Measurements from ENCODE around the gene S100A13. TPM values are rescaled to one million over a fixed set of nuclear protein-coding genes. Genes with fewer than 3 reads are reported as not detected.

The S100A13 gene
- total RNA-seq, 1 experiment from 2014 or later, result 11.0 TPM

GRCh38 chr1:153606194-153606593 is 21.1 kb downstream of the S100A13 start:
- DNase-seq (ENCODE audit: low spot score), result no peak
- Histone ChIP-seq H3K36me3 (ENCODE audit: insufficient read depth, low read length, poor library complexity, severe bottlenecking) (no peaks in the 10 kb centered on the region), H3K9me3 (ENCODE audit: low read depth, low read length, poor library complexity, severe bottlenecking) (no peaks in the 10 kb centered on the region), H3K4me1 (ENCODE audit: insufficient read depth, low read length, poor library complexity, severe bottlenecking) (no peaks in the 10 kb centered on the region), H3K27ac (ENCODE audit: low read depth, low read length, poor library complexity, severe bottlenecking) (no peak overlapping the region), H3K4me3 (ENCODE audit: low read depth, low read length, poor library complexity, severe bottlenecking) (no peak overlapping the region), H3K27me3 (replicated peaks; ENCODE audit: insufficient read depth, low read depth, low read length, poor library complexity) (no peaks in the 10 kb centered on the region)
- ChIA-PET POLR2A (ENCODE audit: low non-redundant PET) (no interaction called here), CTCF (interaction anchor here (0.6 kb wide), 1 partner anchor 111 kb away, joined by 3 read pairs; no protein-coding TSS in a partner anchor)
- TF ChIP-seq EZH2 (IDR thresholded peaks at IDR 0.05; ENCODE audit: borderline replicate concordance, low read depth, low read length, poor library complexity, severe bottlenecking) (no peak), CTCF (conservative IDR thresholded peaks at IDR 0.05; ENCODE audit: low read depth, low read length) (no peak)
- intact Hi-C loops (cut with micrococcal nuclease; ENCODE audit: unreplicated experiment), result no loop called here
- no TSS peak for BruUV-seq (replicated peaks)

- H3K27me3 ChIP-seq (replicated peaks; ENCODE audit: insufficient read depth, low read depth, low read length, poor library complexity), result no peaks in the 10 kb centered on the region
- H3K36me3 ChIP-seq (ENCODE audit: insufficient read depth, low read length, poor library complexity, severe bottlenecking), result no peaks in the 10 kb centered on the region
- no peak for DNase-seq (ENCODE audit: low spot score)
- H3K9me3 ChIP-seq (ENCODE audit: low read depth, low read length, poor library complexity, severe bottlenecking), result no peaks in the 10 kb centered on the region
- POLR2A ChIA-PET (ENCODE audit: low non-redundant PET), result no interaction called here
- TF ChIP-seq EZH2 (IDR thresholded peaks at IDR 0.05; ENCODE audit: borderline replicate concordance, low read depth, low read length, poor library complexity, severe bottlenecking), result no peak
- peaks cover 4% of the 10 kb centered on the region for H3K4me1 ChIP-seq (ENCODE audit: insufficient read depth, low read length, poor library complexity, severe bottlenecking)
- no peak overlapping the region for H3K4me3 ChIP-seq (ENCODE audit: low read depth, low read length, poor library complexity, severe bottlenecking)
- CTCF ChIA-PET, result no interaction called here
- BruUV-seq (replicated peaks), result no TSS peak
- intact Hi-C loops (cut with micrococcal nuclease; ENCODE audit: unreplicated experiment), result no loop called here
- no peak overlapping the region for H3K27ac ChIP-seq (ENCODE audit: low read depth, low read length, poor library complexity, severe bottlenecking)
These were observed 24.6 kb downstream of the S100A13 start for GRCh38 chr1:153602749-153603148.

GRCh38 chr1:153599847-153600246 is 27.5 kb downstream of the S100A13 start:
- ChIA-PET POLR2A (ENCODE audit: low non-redundant PET) (no interaction called here), CTCF (no interaction called here)
- no peak overlapping the region for H3K27ac ChIP-seq (ENCODE audit: low read depth, low read length, poor library complexity, severe bottlenecking)
- no peak for TF ChIP-seq CTCF (conservative IDR thresholded peaks at IDR 0.05; ENCODE audit: low read depth, low read length)
- TF ChIP-seq EZH2 (IDR thresholded peaks at IDR 0.05; ENCODE audit: borderline replicate concordance, low read depth, low read length, poor library complexity, severe bottlenecking), result no peak
- H3K36me3 ChIP-seq (ENCODE audit: insufficient read depth, low read length, poor library complexity, severe bottlenecking), result no peaks in the 10 kb centered on the region
- no peaks in the 10 kb centered on the region for H3K9me3 ChIP-seq (ENCODE audit: low read depth, low read length, poor library complexity, severe bottlenecking)
- BruUV-seq (replicated peaks), result no TSS peak
- no peaks in the 10 kb centered on the region for H3K27me3 ChIP-seq (replicated peaks; ENCODE audit: insufficient read depth, low read depth, low read length, poor library complexity)
- peaks cover 4% of the 10 kb centered on the region for H3K4me1 ChIP-seq (ENCODE audit: insufficient read depth, low read length, poor library complexity, severe bottlenecking)
- DNase-seq (ENCODE audit: low spot score), result no peak
- no peak overlapping the region for H3K4me3 ChIP-seq (ENCODE audit: low read depth, low read length, poor library complexity, severe bottlenecking)
- intact Hi-C loops (cut with micrococcal nuclease; ENCODE audit: unreplicated experiment), result no loop called here

All from A673 (cell line).